Choroid plexus epithelial cell (primary cell): ENCODE results near the gene COL9A3.
A peak's percentile ranks its signal among the peaks of the same experiment; 100 is the strongest.

ENCODE experiments used
- DNase-seq: peaks from one replicate; pipeline ENCODE4 v3.0.0-alpha.2; 2010; ENCODE audit warnings: low read depth
- H3K4me3 ChIP-seq: 2 replicates; pipeline ENCODE4 v1.5.1; 2011; ENCODE audit warnings: low read depth, mild to moderate bottlenecking, control low read depth, low read length, moderate library complexity
- CTCF ChIP-seq: conservative IDR thresholded peaks from 2 replicates; pipeline ENCODE4 v1.5.1; 2011; ENCODE audit warnings: low read depth, mild to moderate bottlenecking, control low read depth, inconsistent platforms, low read length, moderate library complexity

Gene COL9A3

GRCh38 chr20:62792182-62792939 is 24.5 kb upstream of the COL9A3 start:
- no peak overlapping the region for H3K4me3 ChIP-seq
- TF ChIP-seq CTCF: no peak
- DNase-seq: peak; percentile 68

GRCh38 chr20:62792940-62793756 is 23.7 kb upstream of the COL9A3 start:
- DNase-seq: no peak
- no peak overlapping the region for H3K4me3 ChIP-seq
- TF ChIP-seq CTCF: no peak

GRCh38 chr20:62793757-62794006 is 23.2 kb upstream of the COL9A3 start:
- TF ChIP-seq CTCF: no peak
- no peak for DNase-seq
- H3K4me3 ChIP-seq: peak overlapping the region; percentile 45

GRCh38 chr20:62794007-62794724 is 22.7 kb upstream of the COL9A3 start:
- no peak for TF ChIP-seq CTCF
- DNase-seq: peak; percentile 97
- H3K4me3 ChIP-seq: peak overlapping the region; percentile 74

GRCh38 chr20:62795023-62795761 is 21.7 kb upstream of the COL9A3 start:
- DNase-seq: peak; percentile 59
- H3K4me3 ChIP-seq: peak overlapping the region; percentile 74
- no peak for TF ChIP-seq CTCF

GRCh38 chr20:62796699-62797491 is 20.0 kb upstream of the COL9A3 start:
- DNase-seq: no peak
- H3K4me3 ChIP-seq: peak overlapping the region; percentile 74
- TF ChIP-seq CTCF: no peak
